HG02610 (cell line): Measurements from ENCODE around the gene PPM1D.
A peak's percentile ranks its signal among the peaks of the same experiment; 100 is the strongest.
"Not testable (repeated sequence)": the region's sequence is repeated elsewhere in the genome, so short reads cannot be mapped to it uniquely, and the experiment has no call there.

Experiments used
- ATAC-seq: cut with Tn5 transposase; IDR thresholded peaks from one replicate; pipeline ENCODE4 v1.9.1; 2021; ENCODE audit warnings: mild to moderate bottlenecking, moderate library complexity; ENCODE audit not compliant: unreplicated experiment

PPM1D gene

GRCh38 chr17:60664022-60664421 is 64.0 kb downstream of the PPM1D start:
- ATAC-seq, result no peak

- no peak for ATAC-seq
These were observed 65.6 kb downstream of the PPM1D start for GRCh38 chr17:60665602-60666001.

- ATAC-seq, result not testable (repeated sequence)
These were observed 68.7 kb downstream of the PPM1D start for GRCh38 chr17:60668741-60669140.

GRCh38 chr17:60671482-60671881 is 71.5 kb downstream of the PPM1D start:
- no peak for ATAC-seq

- ATAC-seq, result not testable (repeated sequence)
These were observed 74.6 kb downstream of the PPM1D start for GRCh38 chr17:60674637-60675036.

- no peak for ATAC-seq
These were observed 76.0 kb downstream of the PPM1D start for GRCh38 chr17:60675997-60676396.

- no peak for ATAC-seq
These were observed 76.8 kb downstream of the PPM1D start for GRCh38 chr17:60676758-60677307.

- ATAC-seq, result peak; percentile 97
These were observed 77.5 kb downstream of the PPM1D start, which contains the start of gene BCAS3 for GRCh38 chr17:60677308-60678117. TSS of gene BCAS3 (plus strand) at chr17:60677851.

- no peak for ATAC-seq
These were observed 78.1 kb downstream of the PPM1D start for GRCh38 chr17:60678118-60678444.

GRCh38 chr17:60679287-60679686 is 79.3 kb downstream of the PPM1D start:
- ATAC-seq, result no peak

GRCh38 chr17:60680754-60681153 is 80.8 kb downstream of the PPM1D start:
- no peak for ATAC-seq

GRCh38 chr17:60685437-60685836 is 85.4 kb downstream of the PPM1D start:
- no peak for ATAC-seq

GRCh38 chr17:60695960-60696359 is 96.0 kb downstream of the PPM1D start:
- ATAC-seq, result no peak

- no peak for ATAC-seq
These were observed 99.1 kb downstream of the PPM1D start for GRCh38 chr17:60699090-60699489.

- no peak for ATAC-seq
These were observed 104.2 kb downstream of the PPM1D start for GRCh38 chr17:60704170-60704569.

- no peak for ATAC-seq
These were observed 112.7 kb downstream of the PPM1D start for GRCh38 chr17:60712675-60713074.

GRCh38 chr17:60713608-60714007 is 113.6 kb downstream of the PPM1D start:
- no peak for ATAC-seq
